Testis (tissue), 3 donors: ENCODE measurements around the gene CFAP68. TPM values are rescaled to one million over a fixed set of nuclear protein-coding genes. Genes with fewer than 3 reads are reported as not detected.

ENCODE experiments used
- DNase-seq: peaks from one replicate; pipeline ENCODE4 v3.0.0-alpha.2; 2019
- H3K27ac ChIP-seq, 2 donors: fragments of 200-600 bp; sonication (generic); one replicate each; pipeline ENCODE4 v1.5.1; 2019
- H3K27me3 ChIP-seq: fragments of 200-600 bp; sonication (generic); one replicate; pipeline ENCODE4 v1.5.1; 2019
- H3K36me3 ChIP-seq: fragments of 200-600 bp; sonication (generic); one replicate; pipeline ENCODE4 v1.5.1; 2017; ENCODE audit warnings: low read depth; ENCODE audit errors: missing control alignments
- H3K4me1 ChIP-seq: fragments of 200-600 bp; sonication (generic); one replicate; pipeline ENCODE4 v1.5.1; 2019
- H3K4me3 ChIP-seq, 2 donors: fragments of 200-600 bp; sonication (generic); one replicate each; pipeline ENCODE4 v1.5.1; 2017 to 2019
- H3K9me3 ChIP-seq: fragments of 200-600 bp; sonication (generic); one replicate; pipeline ENCODE4 v1.5.1; 2017
- CTCF ChIP-seq, 3 experiments: fragments of 450-650 bp in 2 of 3; fragments of 200-600 bp in 1 of 3; sonication (generic) in 1 of 3; IDR thresholded peaks; one replicate each; pipeline ENCODE4 v1.5.1; 2016 to 2019; ENCODE audit warnings: antibody characterized with exemption in 3 of 3, mild to moderate bottlenecking in 2 of 3, moderate library complexity in 1 of 3
- POLR2A ChIP-seq: fragments of 450-650 bp; IDR thresholded peaks from one replicate; pipeline ENCODE4 v1.6.1; 2017; ENCODE audit warnings: antibody characterized with exemption, mild to moderate bottlenecking, moderate library complexity
- WGBS, 2 donors: methylation state at CpG; one replicate each; pipeline ENCODE4 v1.1.5; 2018; 5-methylcytosine and 5-hydroxymethylcytosine counted together
- intact Hi-C: fragments of 100-400 bp; cut with DNase I; formaldehyde crosslinking; loops from one replicate; pipeline ENCODE4 v1.15.1; 2023; ENCODE audit warnings: low total_unique reads
- polyA plus RNA-seq: library from polyadenylated mRNA; stranded (reverse); fragments of 350-450 nt; fragmentation: Illumina TruSeq; extraction: RNeasy Lipid Tissue Mini Kit (QIAGEN cat#74804); gene quantifications from one replicate; pipeline ENCODE4 v1.2.3, GENCODE V29; 2014; ENCODE audit warnings: low read depth, low replicate concordance; ENCODE audit not compliant: insufficient read depth
- total RNA-seq, 2 donors: library from RNA; depleted of rRNA; stranded (reverse); fragments of >200 nt; gene quantifications; one replicate each; pipeline ENCODE4 v1.2.3, GENCODE V29; 2016

Gene CFAP68
- total and polyA plus RNA-seq, 3 donors from 2014 or later, result 62.7 to 103 (median 68.5) TPM

DNA sequence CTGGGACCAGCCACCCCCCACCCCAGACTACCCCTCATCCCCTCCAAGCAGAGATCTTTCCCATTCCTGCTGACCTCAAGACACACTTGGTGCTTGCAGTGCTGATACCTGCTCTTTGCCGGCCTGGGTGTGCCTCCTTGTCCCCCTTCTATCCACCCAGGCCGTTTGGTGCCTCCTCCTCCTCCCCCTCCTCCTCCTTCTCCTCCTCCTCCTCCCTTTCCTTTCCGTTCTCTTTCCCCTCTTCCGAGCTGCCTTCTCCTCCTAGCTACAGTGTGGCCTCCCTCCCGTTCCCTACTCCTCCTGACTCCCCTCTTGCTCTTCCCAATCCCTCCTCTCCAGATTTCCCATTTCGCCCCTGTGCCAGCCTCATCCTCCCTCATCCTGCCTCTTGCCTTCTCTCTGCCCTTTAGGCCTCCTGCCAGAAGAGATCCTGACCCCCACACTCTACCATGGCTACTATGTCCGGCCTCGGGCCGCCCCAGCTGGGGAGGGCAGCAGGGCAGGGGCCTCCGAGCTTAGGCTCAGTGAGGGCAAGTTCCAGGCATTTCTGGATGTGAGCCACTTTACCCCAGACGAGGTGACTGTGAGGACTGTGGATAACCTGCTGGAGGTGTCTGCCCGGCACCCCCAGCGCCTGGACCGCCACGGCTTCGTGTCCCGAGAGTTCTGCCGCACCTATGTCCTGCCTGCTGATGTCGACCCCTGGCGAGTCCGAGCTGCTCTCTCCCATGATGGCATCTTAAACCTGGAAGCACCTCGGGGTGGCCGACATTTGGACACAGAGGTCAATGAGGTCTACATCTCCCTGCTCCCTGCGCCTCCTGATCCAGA, 33.9 kb downstream of the CFAP68 start:
- no peak for TF ChIP-seq CTCF (IDR thresholded peaks at IDR 0.05)
- TF ChIP-seq POLR2A, result no peak
- 16 to 54% methylated on average over 13 to 23 of the region's 24 CpGs for WGBS, 2 donors
- peak overlapping the region; percentile 57 to 58 for H3K4me3 ChIP-seq
- no peaks in the 10 kb centered on the region for H3K36me3 ChIP-seq
- H3K27ac ChIP-seq, result peak overlapping the region; percentile 90
- intact Hi-C loops, result no loop called here
- H3K27me3 ChIP-seq, result no peaks in the 10 kb centered on the region
- DNase-seq, result no peak
- peaks cover 21% of the 10 kb centered on the region for H3K4me1 ChIP-seq
- H3K9me3 ChIP-seq, result no peaks in the 10 kb centered on the region

- DNase-seq, result peak; percentile 61
- H3K27me3 ChIP-seq, result no peaks in the 10 kb centered on the region
- 0 to 28% methylated on average over 1 to 4 of the region's 4 CpGs for WGBS, 2 donors
- H3K4me1 ChIP-seq, result peaks cover 21% of the 10 kb centered on the region
- TF ChIP-seq CTCF (IDR thresholded peaks at IDR 0.05), result no peak
- peak overlapping the region in 1 of 2 donors; percentile 58 for H3K4me3 ChIP-seq
- peak overlapping the region; percentile 90 for H3K27ac ChIP-seq
- H3K36me3 ChIP-seq, result no peaks in the 10 kb centered on the region
- H3K9me3 ChIP-seq, result no peaks in the 10 kb centered on the region
- intact Hi-C loops, result no loop called here
Measured at GRCh38 chr11:111913997-111914396, 34.7 kb downstream of the CFAP68 start.

GRCh38 chr11:111916768-111917167, 37.4 kb downstream of the CFAP68 start:
- H3K27me3 ChIP-seq, result no peaks in the 10 kb centered on the region
- intact Hi-C loops, result no loop called here
- 92 to 100% methylated on average over 1 of the region's 1 CpG for WGBS, 2 donors
- no peak overlapping the region for H3K27ac ChIP-seq
- no peaks in the 10 kb centered on the region for H3K36me3 ChIP-seq
- H3K9me3 ChIP-seq, result no peaks in the 10 kb centered on the region
- H3K4me3 ChIP-seq, result no peak overlapping the region
- no peak for DNase-seq
- H3K4me1 ChIP-seq, result peaks cover 12% of the 10 kb centered on the region
- TF ChIP-seq CTCF (IDR thresholded peaks at IDR 0.05) (no peak), POLR2A (no peak)

GRCh38 chr11:111917312-111917711, 38.0 kb downstream of the CFAP68 start:
- Histone ChIP-seq H3K27ac (no peak overlapping the region), H3K27me3 (no peaks in the 10 kb centered on the region), H3K4me3 (no peak overlapping the region), H3K9me3 (no peaks in the 10 kb centered on the region), H3K4me1 (peaks cover 7% of the 10 kb centered on the region), H3K36me3 (no peaks in the 10 kb centered on the region)
- DNase-seq, result no peak
- 83 to 95% methylated on average over 2 of the region's 2 CpGs for WGBS, 2 donors
- intact Hi-C loops, result no loop called here
- TF ChIP-seq POLR2A (no peak), CTCF (IDR thresholded peaks at IDR 0.05) (no peak)

GRCh38 chr11:111917788-111918187, 38.4 kb downstream of the CFAP68 start:
- Histone ChIP-seq H3K4me1 (peaks cover 8% of the 10 kb centered on the region), H3K27ac (no peak overlapping the region), H3K36me3 (no peaks in the 10 kb centered on the region), H3K9me3 (no peaks in the 10 kb centered on the region), H3K27me3 (no peaks in the 10 kb centered on the region), H3K4me3 (no peak overlapping the region)
- intact Hi-C loops, result no loop called here
- TF ChIP-seq POLR2A, result no peak
- TF ChIP-seq CTCF (IDR thresholded peaks at IDR 0.05), result no peak
- no peak for DNase-seq
- 90 to 95% methylated on average over 3 of the region's 3 CpGs for WGBS, 2 donors
